Ureter (tissue), 1 donor: ENCODE data around the gene RUFY1. TPM values are rescaled to one million over a fixed set of nuclear protein-coding genes. Genes with fewer than 3 reads are reported as not detected.
"Not testable (repeated sequence)": the region's sequence is repeated elsewhere in the genome, so short reads cannot be mapped to it uniquely, and the experiment has no call there.

ENCODE experiments used
- DNase-seq: peaks from one replicate; pipeline ENCODE4 v3.0.0-alpha.2; 2020; ENCODE audit warnings: low spot score
- total RNA-seq: library from RNA; stranded (reverse); gene quantifications from one replicate; pipeline ENCODE4 v1.2.4, GENCODE V29; 2023
- donor health status: DM: yes; HTN: yes; CAD: no.

Gene RUFY1
- total RNA-seq, 1 donor from 2014 or later: 64.6 TPM

DNA sequence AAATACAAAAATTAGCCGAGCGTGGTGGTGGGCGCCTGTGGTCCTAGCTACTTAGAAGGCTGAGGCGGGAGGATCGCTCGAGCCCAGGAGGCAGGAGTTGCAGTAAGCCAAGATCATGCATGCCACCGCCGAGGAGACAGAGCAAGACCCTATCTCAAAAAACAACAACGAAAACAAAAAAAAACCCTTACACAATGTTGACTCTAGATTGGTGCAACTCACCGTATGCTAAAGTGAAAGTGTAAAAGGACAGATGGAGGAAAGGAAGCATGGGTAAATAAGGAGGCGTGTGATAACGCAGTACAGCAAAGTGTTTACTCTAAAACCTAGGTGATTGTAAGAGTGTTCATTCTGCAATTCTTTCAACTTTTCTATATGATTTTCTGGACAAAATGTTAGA is 15.9 kb upstream of the RUFY1 start:
- no peak for DNase-seq

GRCh38 chr5:179536676-179537075 is 13.7 kb upstream of the RUFY1 start:
- DNase-seq: no peak

DNA sequence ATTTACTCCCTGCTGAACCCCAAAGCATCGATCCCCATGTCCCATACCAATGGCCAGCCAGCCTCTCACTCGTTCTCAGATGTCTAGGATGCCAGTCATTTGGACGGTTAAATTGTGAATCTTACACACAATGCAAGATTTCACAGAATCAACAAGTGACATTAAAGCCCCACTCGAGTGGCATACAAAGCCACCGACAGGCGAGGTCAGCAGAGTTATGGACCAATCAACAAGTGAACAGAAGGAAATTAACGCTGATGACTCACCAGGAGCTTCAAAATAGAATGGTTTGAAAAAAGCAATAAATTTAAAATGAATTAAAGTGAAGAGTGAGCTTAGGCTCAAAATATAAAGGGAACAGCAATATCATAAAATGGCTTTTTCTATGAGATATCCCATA is 8.2 kb upstream of the RUFY1 start:
- DNase-seq: no peak

DNA sequence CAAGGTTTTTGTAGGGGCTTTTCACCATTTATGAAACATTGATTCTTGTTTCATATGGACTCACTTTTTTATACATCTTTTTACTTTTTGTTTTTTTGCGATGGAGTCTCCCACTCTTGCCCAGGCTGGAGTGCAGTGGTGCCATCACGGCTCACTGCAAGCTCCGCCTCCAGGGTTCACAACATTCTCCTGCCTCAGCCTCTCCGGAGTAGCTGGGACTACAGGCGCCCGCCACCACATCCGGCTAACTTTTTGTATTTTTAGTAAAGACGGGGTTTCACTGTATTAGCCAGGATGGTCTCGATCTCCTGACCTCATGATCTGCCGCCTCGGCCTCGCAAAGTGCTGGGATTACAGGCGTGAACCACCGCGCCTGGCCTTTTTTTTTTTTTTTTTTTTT is 7.1 kb upstream of the RUFY1 start:
- DNase-seq: not testable (repeated sequence)

DNA sequence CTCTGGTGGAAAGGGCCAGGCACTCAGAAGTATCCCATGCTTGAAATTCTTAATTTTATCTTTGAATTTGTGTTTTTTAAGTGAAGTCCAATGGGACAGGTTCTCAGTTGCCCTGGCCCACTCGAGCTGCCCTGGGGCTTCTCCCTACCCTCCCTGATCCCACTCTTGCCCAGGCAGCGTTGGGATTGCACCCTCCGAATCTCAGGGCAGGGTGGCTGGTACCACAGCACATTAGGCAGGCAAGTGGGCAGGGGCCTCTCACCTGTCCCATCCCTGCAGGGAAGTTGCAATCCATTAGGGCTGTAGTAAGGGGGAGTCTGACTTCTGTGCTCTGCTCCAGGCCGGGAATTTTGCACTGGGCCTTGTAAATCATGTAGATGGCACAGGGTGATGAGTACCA is 2.7 kb downstream of the RUFY1 start:
- no peak for DNase-seq

- no peak for DNase-seq
These were observed 3.5 kb downstream of the RUFY1 start for GRCh38 chr5:179553875-179554274.

GRCh38 chr5:179554981-179555380 is 4.6 kb downstream of the RUFY1 start:
- DNase-seq: no peak

DNA sequence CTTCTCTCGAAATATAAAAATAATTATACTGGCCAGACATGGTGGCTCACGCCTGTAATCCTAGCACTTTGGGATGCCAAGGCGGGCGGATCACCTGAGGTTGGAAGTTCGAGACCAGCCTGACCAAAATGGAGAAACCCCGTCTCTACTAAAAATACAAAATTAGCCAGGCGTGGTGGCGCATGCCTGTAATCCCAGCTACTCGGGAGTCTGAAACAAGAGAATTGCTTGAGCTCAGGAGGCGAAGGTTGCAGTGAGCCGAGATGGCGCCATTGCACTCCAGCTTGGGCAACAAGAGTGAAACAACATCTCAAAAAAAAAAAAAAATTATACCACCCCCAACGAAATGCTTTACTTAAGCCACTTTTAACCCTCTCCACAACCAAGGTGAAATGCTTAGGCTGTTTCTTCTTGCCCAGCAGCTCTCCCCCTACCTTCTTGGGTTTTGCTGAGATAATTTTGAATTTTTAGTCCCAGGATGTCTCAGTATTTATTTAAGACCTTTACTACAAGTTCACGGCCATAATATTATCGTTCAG is 8.0 kb downstream of the RUFY1 start:
- DNase-seq: not testable (repeated sequence)

- DNase-seq: no peak
These were observed 8.6 kb downstream of the RUFY1 start for GRCh38 chr5:179558932-179559283.

DNA sequence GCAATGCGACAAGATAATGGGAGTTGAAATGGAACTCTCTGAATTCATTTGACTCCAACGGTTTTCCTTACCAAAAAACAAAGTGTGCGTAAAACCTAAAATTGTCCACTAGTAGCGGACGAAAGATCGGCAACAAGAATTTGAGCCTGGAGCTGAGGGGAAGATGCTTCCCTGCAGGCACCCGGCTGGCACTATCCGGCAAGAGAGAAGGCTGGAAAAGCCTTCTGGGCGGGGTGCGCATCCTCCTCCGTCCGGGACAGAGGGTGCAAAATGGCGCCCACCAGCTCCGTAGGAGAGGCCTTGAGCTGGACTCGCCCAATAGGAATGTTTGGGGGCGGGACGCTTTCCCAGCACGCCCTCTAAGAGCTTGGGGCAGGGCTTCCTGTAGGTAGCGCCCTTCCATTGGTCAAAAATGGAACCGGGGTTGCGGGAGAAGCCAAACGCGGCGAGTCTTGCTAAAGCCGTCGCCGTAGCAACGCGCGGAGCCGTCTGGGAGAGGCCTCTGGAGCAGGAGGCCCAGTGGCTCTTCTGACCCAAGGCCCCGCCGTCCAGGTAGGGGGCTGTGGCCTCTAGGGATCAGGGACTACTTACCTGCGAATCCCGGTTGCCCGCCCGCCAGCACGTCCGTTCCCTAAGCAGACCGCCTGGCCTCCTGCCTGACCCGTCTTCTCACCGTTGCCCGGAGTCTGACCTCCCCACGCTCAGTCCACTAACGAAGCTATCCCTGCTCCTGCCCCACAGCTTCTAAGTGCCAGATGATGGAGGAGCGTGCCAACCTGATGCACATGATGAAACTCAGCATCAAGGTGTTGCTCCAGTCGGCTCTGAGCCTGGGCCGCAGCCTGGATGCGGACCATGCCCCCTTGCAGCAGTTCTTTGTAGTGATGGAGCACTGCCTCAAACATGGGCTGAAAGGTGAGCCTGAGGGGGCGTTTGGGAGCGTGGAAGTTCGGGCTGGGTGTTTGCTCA is 9.2 kb downstream of the RUFY1 start:
- DNase-seq: peak; percentile 99

GRCh38 chr5:179564526-179564925 is 14.2 kb downstream of the RUFY1 start:
- no peak for DNase-seq

GRCh38 chr5:179568721-179569120 is 18.4 kb downstream of the RUFY1 start:
- no peak for DNase-seq

GRCh38 chr5:179572386-179572785 is 22.0 kb downstream of the RUFY1 start:
- DNase-seq: no peak

DNA sequence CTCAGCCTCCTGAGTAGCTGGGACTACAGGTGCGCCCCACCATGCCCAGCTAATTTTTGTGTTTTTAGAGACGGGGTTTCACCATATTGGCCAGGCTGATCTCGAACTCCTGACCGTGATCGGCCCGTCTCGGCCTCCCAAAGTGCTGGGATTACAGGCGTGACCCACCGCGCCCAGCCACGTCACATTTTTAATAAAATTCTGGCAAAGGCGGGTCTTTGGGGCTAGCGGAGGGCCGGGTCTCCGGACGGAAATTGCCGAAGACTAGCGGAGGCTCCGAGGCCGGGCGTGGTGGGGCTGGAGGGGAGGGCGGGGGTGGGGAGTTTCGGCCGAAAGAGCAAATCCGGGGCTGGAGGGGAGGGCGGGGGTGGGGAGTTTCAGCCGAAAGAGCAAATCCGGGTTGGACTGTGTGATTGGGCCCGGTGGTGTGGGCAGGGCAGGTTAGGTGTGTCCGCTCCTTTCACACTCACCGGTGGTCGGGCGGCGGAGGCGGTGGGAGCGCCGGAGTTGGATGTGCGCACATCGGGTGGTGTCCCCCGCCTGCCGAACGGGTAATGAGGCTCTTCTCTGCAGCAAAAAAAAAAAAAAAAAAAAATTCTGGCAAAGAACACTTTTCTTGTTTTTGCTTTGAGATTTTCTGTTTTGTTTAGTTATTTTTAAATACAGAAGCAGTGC is 27.1 kb downstream of the RUFY1 start:
- DNase-seq: no peak

GRCh38 chr5:179585941-179586401 is 35.6 kb downstream of the RUFY1 start:
- no peak for DNase-seq

- DNase-seq: no peak
These were observed 37.8 kb downstream of the RUFY1 start for GRCh38 chr5:179588166-179588565.

GRCh38 chr5:179595916-179596315 is 45.6 kb downstream of the RUFY1 start:
- DNase-seq: no peak

DNA sequence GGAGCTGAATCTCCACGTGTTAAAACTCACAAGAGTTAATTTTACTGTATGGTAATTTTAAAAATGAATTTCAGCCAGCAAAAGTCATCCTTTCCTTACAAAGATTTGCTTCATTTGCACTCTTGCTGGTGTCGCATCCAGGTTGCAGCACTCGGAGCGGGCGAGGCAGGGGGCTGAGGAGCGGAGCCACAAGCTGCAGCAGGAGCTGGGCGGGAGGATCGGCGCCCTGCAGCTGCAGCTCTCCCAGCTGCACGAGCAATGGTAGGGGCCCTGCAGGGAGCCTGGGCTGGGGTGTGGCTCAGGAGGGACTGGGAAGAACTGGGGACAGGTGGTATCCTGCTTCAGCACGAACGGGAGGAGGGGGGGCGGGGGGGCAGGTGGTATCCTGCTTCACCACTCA is 46.1 kb downstream of the RUFY1 start:
- no peak for DNase-seq

DNA sequence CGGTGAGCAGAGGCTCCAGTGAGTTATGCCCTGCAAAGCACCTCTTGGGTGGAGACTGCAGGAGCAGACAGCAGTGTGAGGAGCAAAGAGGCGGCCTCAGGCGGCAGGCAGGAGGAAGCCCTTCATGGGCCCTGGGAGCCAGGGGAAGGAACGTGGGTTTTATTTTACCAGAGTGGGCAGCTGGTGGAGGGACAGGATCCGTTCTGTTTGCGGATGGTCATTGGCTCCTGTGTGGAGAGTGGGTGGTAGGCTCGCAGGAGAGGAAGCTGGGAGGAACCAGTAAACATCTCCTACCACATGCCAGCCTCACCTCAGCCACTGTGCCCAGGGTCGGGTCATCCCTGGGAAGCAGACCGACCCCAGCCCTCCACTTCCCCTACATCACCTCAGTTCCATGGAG is 48.7 kb downstream of the RUFY1 start:
- no peak for DNase-seq

GRCh38 chr5:179599566-179599965 is 49.2 kb downstream of the RUFY1 start:
- no peak for DNase-seq

DNA sequence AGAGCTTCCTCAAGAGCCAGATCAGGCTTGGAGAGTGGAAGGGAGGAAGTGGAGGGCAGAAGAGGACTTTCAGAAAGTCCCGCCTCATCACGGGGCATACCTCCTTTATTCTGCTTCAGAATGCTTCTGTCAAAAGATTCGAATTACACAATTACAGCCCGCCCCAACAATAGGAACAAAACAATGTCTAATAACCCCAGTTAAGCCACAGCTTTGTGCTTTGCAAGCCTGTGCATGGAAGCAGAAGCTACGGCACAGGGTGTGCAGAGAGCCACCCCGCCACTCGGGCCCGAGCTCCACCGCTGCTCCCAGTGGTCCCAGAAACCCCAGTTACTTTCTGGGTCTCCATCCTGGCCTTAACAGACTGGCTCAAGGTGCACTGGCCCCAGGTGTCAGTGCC is 49.6 kb downstream of the RUFY1 start:
- no peak for DNase-seq

GRCh38 chr5:179601871-179602625 is 51.7 kb downstream of the RUFY1 start:
- no peak for DNase-seq
